Activated CD8-positive, alpha-beta memory T cell treated with anti-CD3 and anti-CD28 coated beads for 1 hour (primary cell): ENCODE data around the gene PGC.
A peak's percentile ranks its signal among the peaks of the same experiment; 100 is the strongest.

ENCODE experiments used
- DNase-seq, 2 donors: peaks; one replicate each; pipeline ENCODE4 v3.0.0-alpha.2; 2020; ENCODE audit warnings: low read depth in 1 of 2; ENCODE audit errors: extremely low read depth in 1 of 2

Gene PGC

GRCh38 chr6:41750374-41750773 is 3.2 kb upstream of the PGC start:
- no peak for DNase-seq

DNA sequence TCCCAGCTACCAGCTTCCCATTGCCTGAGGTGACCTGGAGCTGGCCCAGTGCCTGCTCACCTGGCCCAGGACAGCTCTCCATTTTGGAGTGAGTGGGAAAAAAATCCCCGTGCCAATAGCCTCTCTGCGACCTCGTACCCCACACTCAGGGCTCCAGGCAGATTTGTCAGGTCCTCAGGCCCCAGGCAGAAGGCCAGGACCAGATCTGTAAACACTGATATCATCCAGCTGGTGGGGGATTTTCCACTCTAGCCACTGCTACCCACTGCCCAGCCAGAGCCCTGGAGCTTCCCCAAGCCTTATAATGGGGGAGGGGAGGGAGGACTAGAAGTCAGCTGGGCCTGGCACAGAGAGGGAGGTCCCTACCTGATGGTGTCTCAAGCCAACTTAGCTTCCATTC is 1.3 kb upstream of the PGC start:
- no peak for DNase-seq

GRCh38 chr6:41748102-41748477 is 893 bp upstream of the PGC start:
- DNase-seq = no peak

DNA sequence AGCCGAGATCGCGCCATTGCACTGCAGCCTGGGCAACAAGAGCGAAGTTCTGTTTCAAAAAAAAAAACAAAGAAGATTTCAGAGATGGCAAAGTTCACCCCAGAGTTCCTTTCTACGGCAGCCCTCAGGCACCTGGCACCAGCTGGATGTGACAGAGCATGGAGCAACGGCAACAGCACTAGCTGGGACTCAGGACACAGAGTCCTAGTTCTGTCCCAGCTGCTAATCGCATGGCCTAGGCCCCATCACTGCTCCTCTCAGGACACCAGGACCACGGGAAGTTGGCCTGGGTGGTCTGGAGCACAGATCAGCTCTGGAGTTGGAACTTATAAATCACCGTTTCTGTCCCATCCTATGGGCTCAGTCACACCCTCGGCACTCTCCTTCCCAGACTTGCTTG is 1.1 kb downstream of the PGC start:
- no peak for DNase-seq

DNA sequence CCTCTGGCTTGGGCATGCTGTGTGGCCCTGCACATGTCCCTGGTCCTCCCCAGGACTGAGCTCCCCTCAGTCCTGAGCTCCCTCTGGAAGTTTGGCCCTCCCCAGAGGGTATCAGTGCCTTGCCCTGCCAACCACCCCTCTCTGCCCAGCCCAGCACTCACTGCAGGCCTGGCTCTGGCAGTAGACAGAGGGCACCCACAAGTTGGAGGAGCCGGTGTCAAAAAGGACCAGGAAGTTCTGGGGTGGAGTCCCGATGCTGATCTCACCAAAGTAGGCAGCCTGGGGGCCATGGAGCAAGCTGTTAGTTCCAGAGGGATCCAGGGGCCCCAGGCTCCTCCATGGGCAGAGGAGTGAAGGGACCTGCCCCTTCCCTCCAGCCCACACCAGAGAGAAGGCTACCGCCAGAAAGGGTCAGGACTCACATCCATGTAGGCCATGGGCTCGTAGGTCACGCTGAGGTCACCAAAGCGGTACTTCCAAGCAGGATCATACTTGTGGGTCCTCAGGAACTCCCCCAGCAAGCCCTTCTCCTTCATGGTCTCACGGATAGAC is 2.9 kb downstream of the PGC start:
- DNase-seq = no peak

GRCh38 chr6:41743406-41744235 is 3.6 kb downstream of the PGC start:
- no peak for DNase-seq

DNA sequence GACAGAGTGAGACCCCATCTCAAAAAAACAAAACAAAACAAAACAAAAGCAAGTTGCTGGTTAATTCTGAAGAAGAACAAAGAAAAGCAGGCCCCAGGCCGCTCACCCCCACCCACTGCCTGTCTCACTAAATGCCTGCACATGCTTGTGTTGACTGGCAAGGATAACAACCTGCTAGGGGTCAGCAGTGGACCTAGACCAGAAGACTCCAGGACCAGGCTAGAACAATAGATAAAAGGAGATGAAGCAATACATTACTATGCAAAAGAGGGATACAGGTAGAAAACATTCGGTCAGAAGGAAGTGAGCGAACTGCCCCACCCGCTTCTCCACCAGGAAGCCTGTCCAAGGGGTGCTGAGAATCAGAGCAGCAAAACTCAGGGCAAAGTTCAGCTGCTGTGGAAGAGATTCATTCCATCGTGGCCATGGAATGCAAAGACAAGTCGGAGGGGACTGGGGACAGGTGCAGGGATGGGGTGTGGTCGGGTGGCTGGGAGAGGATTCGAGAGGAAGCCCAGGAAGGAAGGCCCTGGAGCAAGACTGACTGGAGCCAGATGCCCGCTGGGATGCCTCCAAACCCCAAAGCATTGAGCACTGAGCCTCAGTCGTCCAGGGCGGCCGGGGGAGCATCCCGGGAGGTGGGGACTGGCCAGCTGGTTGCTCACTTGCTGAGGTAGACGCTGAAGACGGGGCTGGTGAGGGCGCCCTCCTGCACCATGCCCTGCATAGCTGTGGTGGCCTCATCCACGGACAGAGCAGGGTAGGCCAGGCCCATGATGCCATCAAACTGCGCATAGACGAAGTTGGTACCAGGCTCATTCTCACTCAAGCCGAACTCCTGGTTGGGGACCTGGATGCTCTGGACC is 5.3 kb downstream of the PGC start:
- DNase-seq = no peak

- DNase-seq = no peak
Observed at GRCh38 chr6:41740366-41741162, 6.6 kb downstream of the PGC start.

- DNase-seq = no peak
Observed at GRCh38 chr6:41739041-41739440, 8.2 kb downstream of the PGC start.

DNA sequence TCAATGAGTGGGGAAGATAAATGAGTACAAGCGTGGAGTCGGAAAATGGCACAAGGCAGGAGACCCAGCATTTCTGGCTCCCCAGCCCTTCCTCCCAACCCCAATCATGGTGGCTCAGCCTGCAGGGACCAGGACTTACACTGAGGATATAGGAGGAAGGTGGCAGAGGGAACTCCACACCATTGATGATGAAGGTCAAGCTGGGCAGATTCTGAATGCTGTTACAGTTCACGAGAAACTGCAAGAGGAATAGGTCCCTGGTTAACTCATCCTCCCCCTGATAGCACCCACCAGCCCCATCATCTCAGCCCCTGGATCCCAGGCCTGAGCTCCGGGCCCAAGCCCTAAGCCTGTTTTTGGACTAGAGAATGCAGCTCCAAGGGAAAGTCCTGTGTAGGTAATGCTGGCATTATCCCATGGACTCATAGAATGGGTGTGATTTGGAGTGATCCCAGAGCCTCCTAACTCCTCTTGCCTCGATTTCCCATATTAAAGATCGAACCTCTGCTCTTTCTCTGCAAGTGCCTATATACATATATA is 9.5 kb downstream of the PGC start:
- DNase-seq = no peak

DNA sequence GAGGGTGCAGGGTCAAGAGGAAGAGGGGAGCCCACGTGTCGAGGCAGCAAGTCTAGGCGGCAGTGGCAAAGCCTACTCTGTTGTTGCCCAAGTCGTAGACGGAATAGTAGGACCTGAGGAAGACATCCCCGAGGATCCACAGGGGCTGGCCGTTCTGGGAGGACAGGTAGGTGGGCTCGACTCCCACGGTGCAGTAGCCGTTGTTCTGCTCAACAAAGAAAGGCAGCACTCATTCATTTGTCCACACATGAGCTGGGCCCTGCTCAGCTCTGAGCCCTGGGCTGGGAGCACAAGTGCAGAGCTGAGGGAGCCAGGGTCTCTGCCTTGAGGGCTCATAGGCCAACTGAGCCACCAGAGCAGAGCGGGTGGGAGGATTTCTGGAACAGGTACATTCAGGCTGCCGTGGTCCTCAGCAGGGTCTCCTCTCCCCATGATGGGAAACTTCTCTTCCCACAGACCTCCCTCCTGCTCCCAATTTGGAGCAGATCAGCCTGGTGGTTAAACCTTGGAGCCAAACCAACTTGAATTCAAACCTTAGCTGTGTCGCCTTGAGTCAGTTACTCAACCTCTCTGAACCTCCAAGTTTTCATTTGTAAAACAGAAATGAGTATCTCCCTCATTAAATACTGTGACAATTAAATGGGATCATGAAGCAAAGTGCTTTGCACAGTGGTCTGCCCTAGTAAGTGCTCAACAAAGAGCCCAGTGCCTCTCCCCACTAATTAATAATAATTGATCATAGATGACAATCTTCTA is 10.2 kb downstream of the PGC start:
- no peak for DNase-seq

- DNase-seq = no peak
Observed at GRCh38 chr6:41736186-41736733, 10.9 kb downstream of the PGC start.

DNA sequence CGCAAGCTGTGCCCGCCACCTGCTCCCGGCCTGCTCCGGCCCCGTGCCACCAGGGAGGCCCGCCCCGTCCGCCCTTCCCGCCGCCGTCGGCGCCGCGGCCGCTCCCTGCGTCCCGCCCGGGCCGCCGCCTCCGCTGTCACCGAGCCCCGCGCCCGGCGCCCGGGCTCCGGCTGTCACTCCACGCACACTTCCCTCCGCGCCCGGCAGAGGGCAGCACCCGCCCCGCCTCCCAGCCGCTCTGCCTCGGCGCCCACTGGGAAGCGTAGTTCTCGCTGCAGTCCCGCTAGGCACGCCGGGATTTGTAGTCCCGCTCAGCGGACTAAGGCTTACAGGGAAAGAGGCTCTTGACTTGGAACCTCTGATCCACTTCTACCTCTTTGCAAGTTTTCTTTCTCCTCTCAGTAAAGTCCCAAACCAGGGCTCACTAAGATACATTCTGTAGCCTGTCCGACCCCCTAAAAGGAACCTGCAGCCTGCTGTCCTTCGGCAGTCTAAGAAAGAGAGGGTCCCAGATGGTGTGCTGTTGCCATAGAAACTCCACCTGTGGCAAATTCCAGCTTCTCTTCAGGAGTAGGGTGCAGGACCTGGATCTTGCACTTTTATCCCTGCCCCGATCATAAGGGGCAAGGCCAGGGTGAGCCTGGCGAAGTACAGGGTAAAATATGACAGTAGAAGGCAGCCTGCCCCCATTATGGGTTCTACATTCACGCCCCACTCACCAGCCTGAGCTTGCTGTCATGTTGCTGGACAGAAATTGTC is 11.6 kb downstream of the PGC start, which contains the start of gene TFEB:
TSS of gene TFEB (minus strand) at position 182 of the 759 bp plus-strand sequence. CDS start 44,395 bp downstream, outside the sequence.
- peak; percentile 81 to 93 for DNase-seq

DNA sequence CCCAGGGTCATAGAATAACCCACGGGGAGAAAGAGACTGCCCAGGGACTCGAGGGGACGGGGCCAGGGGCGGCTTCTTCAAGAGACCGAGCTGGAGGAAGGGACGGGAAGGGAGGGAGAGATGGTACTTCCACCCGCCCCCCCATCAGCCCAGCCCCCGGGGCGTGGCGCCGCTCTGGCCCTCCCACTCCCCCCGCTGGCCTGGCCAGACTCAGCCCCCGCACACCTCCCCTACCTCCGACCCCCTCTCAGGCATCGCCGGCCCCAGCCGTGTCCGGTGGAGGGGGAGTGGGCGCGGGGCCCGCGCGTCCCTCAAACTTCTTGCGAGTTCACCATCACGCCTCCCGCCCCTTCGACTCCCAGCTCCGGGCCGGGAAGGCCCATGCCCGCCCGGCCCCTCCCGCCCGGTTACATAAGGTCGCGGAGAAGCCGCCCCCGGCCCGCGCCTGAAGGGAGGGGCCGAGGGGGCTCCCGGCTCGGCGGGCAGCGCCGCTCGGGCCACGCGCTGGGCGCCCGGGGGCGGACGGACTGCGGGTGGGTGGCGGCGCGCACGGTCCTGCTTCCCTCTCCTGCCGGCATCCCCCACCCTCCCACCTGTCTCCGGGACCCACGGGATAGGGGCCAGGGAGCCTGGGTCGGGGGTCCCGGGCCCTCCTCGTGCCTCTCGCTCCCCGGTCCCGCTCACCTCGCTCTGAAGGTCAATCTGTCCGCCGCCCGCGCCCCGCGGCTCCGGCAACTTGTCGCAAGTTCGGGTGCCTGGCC is 12.4 kb downstream of the PGC start:
- DNase-seq = peak in 1 of 2 donors; percentile 62

GRCh38 chr6:41733707-41734665 is 13.2 kb downstream of the PGC start:
- peak in 1 of 2 donors; percentile 52 for DNase-seq

DNA sequence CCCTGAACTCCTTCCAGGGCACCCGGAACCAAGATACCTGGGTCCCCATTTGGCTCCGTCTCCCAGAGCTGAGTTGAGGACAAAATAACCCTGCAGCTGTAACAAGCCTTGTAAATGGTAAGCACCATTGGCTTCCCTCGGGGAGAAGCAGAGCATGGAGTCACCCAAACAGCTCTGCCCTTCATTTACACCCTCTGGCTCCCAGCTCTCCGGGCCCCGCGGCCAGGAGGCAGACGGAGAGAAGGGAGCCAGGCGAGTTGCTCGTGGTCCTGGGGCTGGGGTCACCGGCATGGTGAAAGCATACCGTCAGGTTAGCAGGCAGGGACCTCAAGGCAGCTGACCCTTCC is 13.9 kb downstream of the PGC start:
- DNase-seq = no peak
